HCT116 (cell line): Measurements from ENCODE around the gene LIG4. TPM values are rescaled to one million over a fixed set of nuclear protein-coding genes. Genes with fewer than 3 reads are reported as not detected.

Experiments
- ATAC-seq: fragments of 200-7000 bp; cut with Tn5 transposase; 2 replicates; pipeline ENCODE4 v1.9.1; 2020; ENCODE audit warnings: mild to moderate bottlenecking, moderate library complexity
- BruUV-seq: library from RNA; stranded (reverse); fragments of 400-500 nt; replicated peaks from 2 replicates; lab custom pipeline; 2021; lab: Mats Ljungman, UMichigan
- CTCF ChIA-PET: fragments of 300-600 bp; sonication (Branson Sonifier 250); formaldehyde crosslinking; loops from one replicate; lab custom pipeline; 2021; ENCODE audit warnings: antibody characterized with exemption; lab: Charles Lee
- POLR2A ChIA-PET: fragments of 300-600, 350-600 bp; sonication (Branson Sonifier 250); formaldehyde crosslinking; loops from one replicate; lab custom pipeline; 2021; ENCODE audit warnings: antibody characterized with exemption; lab: Charles Lee
- RAD21 ChIA-PET, 2 experiments: fragments of 300-600 bp; sonication (Branson Sonifier 250); formaldehyde crosslinking; loops; one replicate each; lab custom pipeline; 2023; ENCODE audit warnings: low total read pairs in 2 of 2; ENCODE audit not compliant: uncharacterized antibody in 2 of 2, unreplicated experiment in 2 of 2, low non-redundant PET in 1 of 2; lab: Charles Lee
- DNase-seq: peaks from one replicate; pipeline ENCODE4 v3.0.0-alpha.2; 2010; ENCODE audit warnings: low read depth, low spot score
- H2AFZ ChIP-seq: fragments of 200-600 bp; shearing (Covaris generic), sonication (generic); 2 replicates; pipeline ENCODE4 v1.6.1; 2017; ENCODE audit warnings: low read depth, mixed run types, mixed read lengths, antibody characterized with exemption, low read length; ENCODE audit not compliant: poor library complexity, severe bottlenecking
- H3K27ac ChIP-seq: 2 replicates; pipeline ENCODE4 v1.5.1; 2012; ENCODE audit warnings: low read depth, low read length
- H3K27me3 ChIP-seq: fragments of 200-600 bp; sonication (generic); 2 replicates; pipeline ENCODE4 v1.6.1; 2016; ENCODE audit warnings: mixed run types, low read length, mixed read lengths; ENCODE audit not compliant: insufficient read depth
- H3K36me3 ChIP-seq, 2 experiments: fragments of 200-500 bp in 1 of 2; fragments of 200-600 bp in 1 of 2; sonication (Bioruptor generic) in 1 of 2; sonication (generic) in 1 of 2; 2 replicates each; pipeline versions ENCODE4 v1.5.1 to v1.6.1; 2014 to 2016; ENCODE audit warnings: low read length in 2 of 2, inconsistent platforms in 1 of 2, mixed read lengths in 1 of 2, mixed run types in 1 of 2; ENCODE audit not compliant: insufficient read depth in 2 of 2, control insufficient read depth in 1 of 2
- H3K4me1 ChIP-seq, 2 experiments: fragments of 200-600 bp in 1 of 2; sonication (generic) in 1 of 2; 2 replicates each; pipeline versions ENCODE4 v1.5.1 to v1.6.1; 2012 to 2017; ENCODE audit warnings: low read length in 2 of 2, inconsistent platforms in 1 of 2, mild to moderate bottlenecking in 1 of 2, mixed read lengths in 1 of 2, mixed run types in 1 of 2, moderate library complexity in 1 of 2; ENCODE audit not compliant: insufficient read depth in 2 of 2, control insufficient read depth in 1 of 2
- H3K4me2 ChIP-seq: fragments of 200-600 bp; sonication (generic); 2 replicates; pipeline ENCODE4 v1.6.1; 2017; ENCODE audit warnings: mixed run types, low read length, mixed read lengths
- H3K4me3 ChIP-seq, 2 experiments: fragments of 200-600 bp in 1 of 2; sonication (generic) in 1 of 2; replicated peaks in 1 of 2; 2 replicates each; pipeline ENCODE4 v1.5.1; 2011 to 2016; ENCODE audit warnings: low read length in 2 of 2, control low read depth in 1 of 2, low read depth in 1 of 2, mild to moderate bottlenecking in 1 of 2, mixed read lengths in 1 of 2, mixed run types in 1 of 2
- H3K79me2 ChIP-seq: fragments of 200-600 bp; sonication (generic); 2 replicates; pipeline ENCODE4 v1.6.1; 2017; ENCODE audit warnings: mild to moderate bottlenecking, mixed run types, low read length, moderate library complexity, mixed read lengths; ENCODE audit not compliant: insufficient read depth
- H3K9ac ChIP-seq: fragments of 200-600 bp; sonication (generic); 2 replicates; pipeline ENCODE4 v1.6.1; 2016; ENCODE audit warnings: low read length, mixed read lengths
- H3K9me2 ChIP-seq: fragments of 200-600 bp; sonication (generic), shearing (Covaris generic); 2 replicates; pipeline ENCODE4 v1.6.1; 2017; ENCODE audit warnings: mixed run types, mild to moderate bottlenecking, moderate library complexity; ENCODE audit not compliant: insufficient read depth
- H3K9me3 ChIP-seq, 2 experiments: fragments of 200-500 bp in 1 of 2; fragments of 200-600 bp in 1 of 2; sonication (Bioruptor generic) in 1 of 2; sonication (generic) in 1 of 2; 2 replicates each; pipeline ENCODE4 v1.6.1; 2014 to 2017; ENCODE audit warnings: low read length in 2 of 2, mixed read lengths in 2 of 2, inconsistent platforms in 1 of 2, low read depth in 1 of 2, mild to moderate bottlenecking in 1 of 2, mixed run types in 1 of 2, moderate library complexity in 1 of 2; ENCODE audit not compliant: control insufficient read depth in 1 of 2, insufficient read depth in 1 of 2
- H4K20me1 ChIP-seq: fragments of 200-600 bp; sonication (generic), shearing (Covaris generic); 2 replicates; pipeline ENCODE4 v1.6.1; 2017; ENCODE audit warnings: mixed run types, mild to moderate bottlenecking, moderate library complexity; ENCODE audit not compliant: insufficient read depth
- ATF3 ChIP-seq: IDR thresholded peaks from 2 replicates; pipeline ENCODE4 v1.6.1; 2012
- CBX3 ChIP-seq: IDR thresholded peaks from 2 replicates; pipeline ENCODE4 v1.6.1; 2012; ENCODE audit warnings: low read depth
- CEBPB ChIP-seq: IDR thresholded peaks from 2 replicates; pipeline ENCODE4 v1.6.1; 2012; ENCODE audit warnings: low read depth
- CTCF ChIP-seq, 3 experiments: fragments of 200-600 bp in 1 of 3; sonication (generic) in 1 of 3; IDR thresholded peaks in 2 of 3; conservative IDR thresholded peaks in 1 of 3; 2 replicates each; pipeline ENCODE4 v1.5.1; 2012 to 2017; ENCODE audit warnings: low read depth in 2 of 3, low read length in 2 of 3, antibody characterized with exemption in 1 of 3, borderline replicate concordance in 1 of 3, control low read depth in 1 of 3, mild to moderate bottlenecking in 1 of 3, mixed read lengths in 1 of 3, mixed run types in 1 of 3, moderate library complexity in 1 of 3; ENCODE audit not compliant: insufficient read depth in 1 of 3
- EGR1 ChIP-seq: IDR thresholded peaks from 2 replicates; pipeline ENCODE4 v1.6.1; 2012; ENCODE audit warnings: low read depth
- ELF1 ChIP-seq: IDR thresholded peaks from 2 replicates; pipeline ENCODE4 v1.6.1; 2012; ENCODE audit warnings: low read depth, borderline replicate concordance
- EZH2 ChIP-seq: fragments of 200-600 bp; sonication (generic); IDR thresholded peaks from 2 replicates; pipeline ENCODE4 v1.6.1; 2017; ENCODE audit warnings: antibody characterized with exemption, mixed run types
- EZH2phosphoT487 ChIP-seq: fragments of 200-600 bp; IDR thresholded peaks from 2 replicates; pipeline ENCODE4 v1.6.1; 2018; ENCODE audit warnings: antibody characterized with exemption, borderline replicate concordance
- FOSL1 ChIP-seq: IDR thresholded peaks from 2 replicates; pipeline ENCODE4 v1.6.1; 2012; ENCODE audit warnings: low read depth
- JUND ChIP-seq: IDR thresholded peaks from 2 replicates; pipeline ENCODE4 v1.6.1; 2012
- MAX ChIP-seq: IDR thresholded peaks from 2 replicates; pipeline ENCODE4 v1.6.1; 2012
- POLR2A ChIP-seq: IDR thresholded peaks from 2 replicates; pipeline ENCODE4 v1.7.0; 2011; ENCODE audit warnings: borderline replicate concordance; ENCODE audit not compliant: insufficient read depth, insufficient read length; ENCODE audit errors: extremely low read depth
- POLR2AphosphoS5 ChIP-seq: IDR thresholded peaks from 2 replicates; pipeline ENCODE4 v1.6.1; 2011; ENCODE audit warnings: mild to moderate bottlenecking, low read depth, low read length, moderate library complexity
- RAD21 ChIP-seq: IDR thresholded peaks from 2 replicates; pipeline ENCODE4 v1.6.1; 2012; ENCODE audit warnings: low read depth, mild to moderate bottlenecking
- SIN3A ChIP-seq: IDR thresholded peaks from 2 replicates; pipeline ENCODE4 v1.6.1; 2012; ENCODE audit warnings: low read depth
- SP1 ChIP-seq: IDR thresholded peaks from 2 replicates; pipeline ENCODE4 v1.6.1; 2012; ENCODE audit warnings: low read depth
- SRF ChIP-seq: IDR thresholded peaks from 2 replicates; pipeline ENCODE4 v1.6.1; 2012; ENCODE audit warnings: low read depth
- TCF7L2 ChIP-seq: IDR thresholded peaks from 2 replicates; pipeline ENCODE4 v1.7.0; 2011; ENCODE audit warnings: borderline replicate concordance, inconsistent platforms; ENCODE audit not compliant: insufficient read depth, insufficient read length; ENCODE audit errors: extremely low read depth
- YY1 ChIP-seq: IDR thresholded peaks from 2 replicates; pipeline ENCODE4 v1.6.1; 2011; ENCODE audit warnings: low read length, low read depth, moderate library complexity, mild to moderate bottlenecking; ENCODE audit not compliant: insufficient replicate concordance; ENCODE audit errors: extremely low read depth
- ZBTB33 ChIP-seq: IDR thresholded peaks from 2 replicates; pipeline ENCODE4 v1.6.1; 2011; ENCODE audit warnings: mild to moderate bottlenecking, low read length, moderate library complexity; ENCODE audit not compliant: insufficient replicate concordance; ENCODE audit errors: extremely low read depth
- ZFX ChIP-seq: fragments of 450-650 bp; IDR thresholded peaks from 2 replicates; pipeline ENCODE4 v1.6.1; 2017
- ZNF274 ChIP-seq: fragments of 200-500 bp; sonication (Bioruptor generic); IDR thresholded peaks from 2 replicates; pipeline ENCODE4 v1.6.1; 2014; ENCODE audit warnings: mild to moderate bottlenecking, low read depth, low read length, inconsistent platforms
- intact Hi-C: fragments of 100-400 bp; cut with micrococcal nuclease; formaldehyde crosslinking; loops from 2 replicates; pipeline ENCODE4 v1.10.0; 2022
- total RNA-seq: library from RNA; stranded (reverse); gene quantifications from one replicate; pipeline ENCODE4 v1.2.1, GENCODE V29; 2021; ENCODE audit not compliant: unreplicated experiment

LIG4 gene
- total RNA-seq, 1 experiment from 2014 or later, result 7.4 TPM

GRCh38 chr13:108218044-108218974 is 3.0 kb upstream of the LIG4 start, which contains the start of gene ABHD13:
ABHD13 (plus strand) TSS chr13:108218392; CDS start chr13:108229219, 10,827 bp downstream.
- peak; percentile 75 for ATAC-seq
- ChIA-PET CTCF (no interaction called here), RAD21 (no interaction called here), POLR2A (no interaction called here)
- no peaks in the 10 kb centered on the region for H3K36me3 ChIP-seq
- H2AFZ ChIP-seq, result peak within 1 kb of the TSS; percentile 67
- no peaks in the 10 kb centered on the region for H3K27me3 ChIP-seq
- peak; percentile 84 for DNase-seq
- peak within 1 kb of the TSS; percentile 86 for H3K4me2 ChIP-seq
- H3K9me3 ChIP-seq, result no peaks in the 10 kb centered on the region
- H3K4me1 ChIP-seq, result peaks cover 17 to 31% of the 10 kb centered on the region in 2 experiments
- no peaks in the 10 kb centered on the region for H3K9me2 ChIP-seq
- peaks cover 6% of the 10 kb centered on the region; the same call in 1 of the 2 replicates for H4K20me1 ChIP-seq
- peaks cover 63% of the 10 kb centered on the region for H3K79me2 ChIP-seq
- BruUV-seq, result no TSS peak
- intact Hi-C loops, result loop anchor here (10.0 kb wide), 1 partner anchor 976 kb away; no protein-coding TSS in a partner anchor
- H3K27ac ChIP-seq, result peak within 1 kb of the TSS; percentile 80
- peak within 1 kb of the TSS; percentile 69 to 83 for H3K4me3 ChIP-seq
- peak within 1 kb of the TSS; percentile 73 for H3K9ac ChIP-seq
- peak; percentile 57 for TF ChIP-seq SIN3A
- peak; percentile 72; the same call in 1 of the 2 replicates for TF ChIP-seq CEBPB
- peak; percentile 64 for TF ChIP-seq ELF1
- TF ChIP-seq CBX3, result peak; percentile 68
- TF ChIP-seq ZBTB33, result peak; percentile 57
- peak; percentile 62 for TF ChIP-seq EGR1
- TF ChIP-seq ZNF274, result no peak
- TF ChIP-seq POLR2A, result peak; percentile 74
- peak; percentile 39 for TF ChIP-seq TCF7L2
- TF ChIP-seq YY1, result peak; percentile 79
- TF ChIP-seq FOSL1, result no peak
- no peak for TF ChIP-seq ATF3
- TF ChIP-seq JUND, result no peak
- TF ChIP-seq SRF, result 0 out of 2 replicates have a peak, but pooled peaks have one; percentile 32
- TF ChIP-seq EZH2, result no peak
- peak; percentile 55; the same call in 1 of the 2 replicates for TF ChIP-seq SP1
- peak; percentile 72 for TF ChIP-seq MAX
- no peak for TF ChIP-seq CTCF (IDR thresholded peaks at IDR 0.05 in 2 of 3, conservative IDR thresholded peaks at IDR 0.05 in 1 of 3; ENCODE audit: borderline replicate concordance in 1 of 3, insufficient read depth in 1 of 3, low read depth in 2 of 3, low read length in 2 of 3)
- peak; percentile 80 for TF ChIP-seq POLR2AphosphoS5
- TF ChIP-seq EZH2phosphoT487, result no peak
- TF ChIP-seq ZFX, result peak; percentile 84
- no peak for TF ChIP-seq RAD21
